ENCODE data around the gene GPR156. TPM values are rescaled to one million over a fixed set of nuclear protein-coding genes. Genes with fewer than 3 reads are reported as not detected.
A peak's percentile ranks its signal among the peaks of the same experiment; 100 is the strongest.
"Not testable (repeated sequence)": the region's sequence is repeated elsewhere in the genome, so short reads cannot be mapped to it uniquely, and the experiment has no call there.

GPR156 gene
- total RNA-seq, result under 1 TPM; 0.46 to 0.79 (median 0.62) TPM

DNA sequence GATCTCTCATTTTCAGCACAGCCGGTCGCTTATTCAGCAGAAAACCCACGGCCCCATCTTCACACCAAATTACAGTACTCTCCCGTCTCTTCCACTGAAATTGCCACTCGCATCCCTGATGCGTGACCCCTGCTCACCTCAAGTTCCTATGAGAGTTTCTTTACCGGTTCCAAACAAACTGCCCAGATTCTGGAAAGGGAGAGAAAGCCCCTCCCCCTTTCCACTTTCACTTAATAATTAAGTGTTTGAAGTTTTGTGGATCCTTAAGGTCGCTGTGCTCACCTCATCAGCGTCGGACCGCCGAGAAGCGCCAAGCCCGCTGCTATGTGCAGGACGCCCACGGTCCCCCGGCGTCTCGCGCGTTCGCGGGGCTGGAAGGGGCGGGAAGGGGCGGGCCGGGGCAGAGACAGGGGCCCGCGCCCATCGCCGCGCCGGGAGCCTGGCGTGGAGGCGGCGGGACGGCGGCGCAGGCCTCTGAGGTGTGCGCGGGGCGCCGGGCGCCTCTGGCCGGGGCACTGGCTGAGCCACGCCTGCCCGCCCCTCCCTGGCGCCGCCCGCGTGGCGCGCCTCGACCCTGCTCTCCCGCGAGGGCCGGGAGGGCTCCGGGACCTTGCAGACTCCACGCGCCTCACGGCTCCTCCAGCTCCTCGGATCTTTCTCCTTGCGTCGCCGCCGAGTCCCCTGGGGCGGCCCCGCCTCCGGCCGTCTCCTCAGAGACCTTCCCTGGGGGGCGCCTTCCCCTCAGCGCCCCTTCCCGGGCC is at the start of gene GPR156:
Gene GPR156 (minus strand): TSS at position 476 of the 761 bp plus-strand sequence. CDS start 41,124 bp downstream, outside the sequence.
- DNase-seq (ENCODE audit: low spot score), result no peak
- peak; percentile 88 for ATAC-seq (ENCODE audit: low FRiP score)
- TF ChIP-seq, protein P1, sequence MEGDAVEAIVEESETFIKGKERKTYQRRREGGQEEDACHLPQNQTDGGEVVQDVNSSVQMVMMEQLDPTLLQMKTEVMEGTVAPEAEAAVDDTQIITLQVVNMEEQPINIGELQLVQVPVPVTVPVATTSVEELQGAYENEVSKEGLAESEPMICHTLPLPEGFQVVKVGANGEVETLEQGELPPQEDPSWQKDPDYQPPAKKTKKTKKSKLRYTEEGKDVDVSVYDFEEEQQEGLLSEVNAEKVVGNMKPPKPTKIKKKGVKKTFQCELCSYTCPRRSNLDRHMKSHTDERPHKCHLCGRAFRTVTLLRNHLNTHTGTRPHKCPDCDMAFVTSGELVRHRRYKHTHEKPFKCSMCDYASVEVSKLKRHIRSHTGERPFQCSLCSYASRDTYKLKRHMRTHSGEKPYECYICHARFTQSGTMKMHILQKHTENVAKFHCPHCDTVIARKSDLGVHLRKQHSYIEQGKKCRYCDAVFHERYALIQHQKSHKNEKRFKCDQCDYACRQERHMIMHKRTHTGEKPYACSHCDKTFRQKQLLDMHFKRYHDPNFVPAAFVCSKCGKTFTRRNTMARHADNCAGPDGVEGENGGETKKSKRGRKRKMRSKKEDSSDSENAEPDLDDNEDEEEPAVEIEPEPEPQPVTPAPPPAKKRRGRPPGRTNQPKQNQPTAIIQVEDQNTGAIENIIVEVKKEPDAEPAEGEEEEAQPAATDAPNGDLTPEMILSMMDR (IDR thresholded peaks at IDR 0.05), result no peak

DNA sequence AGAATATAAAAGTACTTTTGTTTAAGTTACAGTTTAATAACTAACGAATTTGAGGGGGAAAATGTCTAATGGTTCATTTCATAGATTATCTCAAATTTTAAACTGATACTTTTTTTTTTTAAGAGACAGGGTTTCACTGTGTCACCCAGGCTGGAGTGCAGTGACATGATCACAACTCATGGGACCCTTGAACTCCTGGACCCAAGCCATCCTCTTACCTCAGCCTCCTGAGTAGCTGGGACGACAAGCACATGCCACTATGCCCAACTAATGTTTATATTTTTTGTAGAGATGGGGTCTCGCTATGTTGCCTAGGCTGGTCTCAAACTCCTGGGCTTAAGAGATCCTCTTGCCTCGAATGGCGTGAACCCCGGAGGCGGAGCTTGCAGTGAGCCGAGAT is 47.6 kb upstream of the GPR156 start:
- DNase-seq (ENCODE audit: low spot score) (no peak), ATAC-seq (ENCODE audit: low FRiP score) (no peak)
- TF ChIP-seq, protein P1 (IDR thresholded peaks at IDR 0.05), result no peak

DNA sequence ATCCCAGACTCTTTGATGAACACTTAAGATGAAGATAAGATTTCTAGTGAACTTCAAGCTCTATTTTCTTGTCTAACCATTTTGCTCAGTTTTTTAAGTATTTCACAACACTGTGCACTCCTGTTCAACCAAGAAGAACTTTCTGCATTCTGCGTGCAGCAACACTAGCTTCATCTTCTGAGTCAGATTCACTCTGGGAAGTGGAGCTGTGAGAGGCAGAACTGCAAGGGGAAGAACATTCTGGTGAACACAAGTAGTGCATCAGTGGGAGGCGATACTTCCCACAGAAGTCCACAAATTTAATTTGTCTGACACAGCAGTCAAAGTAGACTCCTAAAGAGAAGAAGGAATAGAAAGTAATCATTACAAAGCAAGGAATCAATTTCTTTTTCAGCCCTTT is 46.1 kb upstream of the GPR156 start:
- ATAC-seq (ENCODE audit: low FRiP score) (no peak), DNase-seq (ENCODE audit: low spot score) (no peak)
- TF ChIP-seq, protein P1 (IDR thresholded peaks at IDR 0.05), result no peak

DNA sequence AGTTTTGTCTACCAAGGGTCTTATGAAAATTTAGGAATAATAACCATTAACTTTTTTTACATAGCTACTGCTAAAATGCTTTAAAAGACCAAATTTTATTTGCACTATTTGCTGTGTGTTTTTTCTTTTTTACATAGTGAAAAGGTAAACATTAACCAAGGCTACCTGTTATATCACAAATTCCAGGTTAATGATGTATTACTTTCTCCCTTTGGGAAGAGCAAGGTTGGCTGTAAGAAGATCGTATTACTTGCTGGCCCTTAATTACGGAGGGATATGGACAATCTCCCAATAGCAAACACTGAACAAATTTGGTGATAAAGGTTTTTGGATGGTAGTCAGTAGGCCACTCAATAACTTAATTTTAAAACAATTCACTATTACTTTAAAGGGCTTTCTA is 41.8 kb upstream of the GPR156 start:
- DNase-seq (ENCODE audit: low spot score) (no peak), ATAC-seq (ENCODE audit: low FRiP score) (no peak)
- TF ChIP-seq, protein P1 (IDR thresholded peaks at IDR 0.05), result no peak

DNA sequence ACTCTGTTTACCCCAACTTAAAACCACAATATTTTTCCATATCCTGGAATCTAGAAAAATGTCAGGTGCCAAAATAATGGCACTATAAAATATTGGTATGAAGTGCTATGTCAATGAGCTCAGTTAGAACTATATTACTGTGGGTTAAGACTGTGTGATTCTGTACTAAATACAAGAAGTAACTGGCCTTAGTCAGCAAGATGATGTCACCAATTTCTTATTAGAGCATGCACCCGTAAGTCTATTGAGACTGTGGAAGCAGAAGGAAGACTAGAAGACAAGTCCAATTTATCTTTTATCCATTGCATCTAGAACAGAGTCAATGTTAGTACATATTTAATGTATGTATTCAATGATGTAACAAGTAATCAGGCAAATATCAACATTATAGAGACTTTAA is 39.2 kb upstream of the GPR156 start:
- no peak for ATAC-seq (ENCODE audit: low FRiP score)
- no peak for DNase-seq (ENCODE audit: low spot score)
- TF ChIP-seq, protein P1 (IDR thresholded peaks at IDR 0.05), result no peak

DNA sequence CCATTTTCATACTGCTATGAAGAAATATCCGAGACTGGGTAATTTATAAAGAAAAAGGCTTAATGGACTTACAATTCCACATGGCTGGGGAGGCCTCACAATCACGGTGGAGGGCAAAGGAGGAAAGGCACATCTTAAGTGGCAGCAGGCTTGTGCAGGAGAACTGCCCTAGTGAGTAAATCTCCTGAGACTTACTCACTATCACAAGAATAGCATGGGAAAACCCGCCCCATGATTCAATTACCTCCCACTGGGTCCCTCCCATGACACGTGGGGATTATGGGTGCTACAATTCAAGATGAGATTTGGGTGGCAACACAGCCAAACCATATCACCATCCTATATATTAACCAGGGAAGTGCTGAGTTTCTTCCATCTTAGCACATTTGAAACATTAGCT is 38.7 kb upstream of the GPR156 start:
- ATAC-seq (ENCODE audit: low FRiP score); DNase-seq (ENCODE audit: low spot score): not testable (repeated sequence)

DNA sequence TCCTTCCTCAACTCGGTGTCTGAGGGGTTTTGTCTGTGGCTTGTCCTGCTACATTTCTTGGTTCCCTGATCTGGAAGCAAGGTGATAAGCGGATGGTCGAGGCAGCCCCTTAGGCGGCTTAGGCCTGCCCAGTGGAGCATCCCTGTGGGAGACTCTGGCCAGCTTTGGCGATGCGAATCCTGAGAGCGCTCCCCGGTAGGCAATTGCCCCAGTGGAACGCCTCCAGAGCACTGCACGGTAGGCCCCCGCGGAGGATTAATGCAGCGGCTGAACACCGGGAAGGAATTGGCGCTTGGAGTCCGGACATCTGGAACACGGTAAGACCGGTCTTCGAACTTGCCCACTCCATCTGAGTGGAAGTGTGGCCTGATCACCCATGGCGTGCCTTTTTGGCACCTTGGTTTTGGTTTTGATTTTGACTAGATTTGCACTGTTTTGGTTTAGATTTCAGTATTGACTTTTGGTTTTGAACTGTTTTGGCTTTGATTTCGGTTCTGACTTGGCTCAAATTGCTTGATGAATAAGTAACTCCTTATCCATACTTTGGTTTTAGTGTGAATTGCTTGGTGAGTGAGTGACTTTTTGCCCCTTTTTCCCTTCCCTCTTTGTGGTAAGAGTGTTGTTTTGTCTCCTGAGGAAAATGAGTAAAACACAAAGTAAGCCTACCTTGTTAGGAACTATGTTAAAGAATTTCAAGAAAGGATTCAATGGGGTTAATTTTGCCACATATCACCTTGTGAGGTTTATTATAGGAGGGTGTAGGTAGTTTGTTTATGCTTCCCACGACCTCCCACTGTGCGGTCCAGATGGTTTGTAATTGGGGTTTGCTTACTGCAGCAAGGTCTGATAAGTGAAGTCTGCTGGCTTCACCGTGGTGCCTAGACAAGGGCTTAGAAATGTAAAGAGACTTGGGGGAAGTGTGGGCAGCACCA is 27.1 kb upstream of the GPR156 start:
- no peak for ATAC-seq (ENCODE audit: low FRiP score)
- TF ChIP-seq, protein P1 (IDR thresholded peaks at IDR 0.05), result no peak
- no peak for DNase-seq (ENCODE audit: low spot score)
